Measurements from ENCODE around the gene PIAS1.

The PIAS1 gene

GRCh38 chr15:68034081-68034480, 20.0 kb upstream of the PIAS1 start:
- no peak overlapping the region for H3K4me3 ChIP-seq (ENCODE audit: low read depth, low read length)
- ChIA-PET POLR2A (no interaction called here), CTCF (no interaction called here)
- no peaks in the 10 kb centered on the region for H3K9me3 ChIP-seq (ENCODE audit: control insufficient read depth, insufficient read depth, low read depth, low read length)
- H3K4me1 ChIP-seq (ENCODE audit: control insufficient read depth, insufficient read depth, low read length) = no peaks in the 10 kb centered on the region
- TF ChIP-seq ZNF398 (tag by site-specific recombination; IDR thresholded peaks at IDR 0.05) (no peak), ZNF16 (tag by site-specific recombination; IDR thresholded peaks at IDR 0.05; ENCODE audit: low read depth) (no peak), YY2 (tag by site-specific recombination; IDR thresholded peaks at IDR 0.05) (no peak), ZNF623 (tag by site-specific recombination; IDR thresholded peaks at IDR 0.05) (no peak), ZFP41 (tag by site-specific recombination; IDR thresholded peaks at IDR 0.05; ENCODE audit: borderline replicate concordance) (no peak)
- no peaks in the 10 kb centered on the region for H3K36me3 ChIP-seq (ENCODE audit: control insufficient read depth in 2 of 2, insufficient read depth in 1 of 2, low read length in 2 of 2)
- H3K27ac ChIP-seq (ENCODE audit: extremely low read depth, low read depth, low read length) = no peak overlapping the region

GRCh38 chr15:68034719-68035293, 19.3 kb upstream of the PIAS1 start:
- no peaks in the 10 kb centered on the region for H3K4me1 ChIP-seq (ENCODE audit: control insufficient read depth, insufficient read depth, low read length)
- H3K36me3 ChIP-seq (ENCODE audit: control insufficient read depth in 2 of 2, insufficient read depth in 1 of 2, low read length in 2 of 2) = no peaks in the 10 kb centered on the region
- no peak overlapping the region for H3K4me3 ChIP-seq (ENCODE audit: low read depth, low read length)
- ChIA-PET CTCF (interaction anchor here (0.6 kb wide), 1 partner anchor 42 kb away, joined by 3 read pairs; no protein-coding TSS in a partner anchor), POLR2A (interaction anchor here (0.7 kb wide), 1 partner anchor 11 kb away, joined by 5 read pairs; no protein-coding TSS in a partner anchor)
- H3K9me3 ChIP-seq (ENCODE audit: control insufficient read depth, insufficient read depth, low read depth, low read length) = no peaks in the 10 kb centered on the region
- no peak overlapping the region for H3K27ac ChIP-seq (ENCODE audit: extremely low read depth, low read depth, low read length)
- TF ChIP-seq ZNF596 (tag by site-specific recombination; IDR thresholded peaks at IDR 0.05) (peak; percentile 88), ZNF366 (tag by site-specific recombination; conservative IDR thresholded peaks at IDR 0.05) (peak; percentile 97), ZNF391 (tag by site-specific recombination; IDR thresholded peaks at IDR 0.05; ENCODE audit: borderline replicate concordance, low read depth) (no peak), TCF7L2 (IDR thresholded peaks at IDR 0.05; ENCODE audit: borderline replicate concordance, low read depth, low read length) (no peak), YY2 (tag by site-specific recombination; IDR thresholded peaks at IDR 0.05) (no peak), ZNF600 (tag by site-specific recombination; IDR thresholded peaks at IDR 0.05) (no peak), ZNF777 (tag by site-specific recombination; IDR thresholded peaks at IDR 0.05; ENCODE audit: borderline replicate concordance) (no peak), ZNF19 (tag by site-specific recombination; IDR thresholded peaks at IDR 0.05; ENCODE audit: low read depth) (no peak), ZBTB44 (tag by site-specific recombination; IDR thresholded peaks at IDR 0.05) (no peak), PRDM1 (tag by site-specific recombination; IDR thresholded peaks at IDR 0.05) (peak; percentile 97), SCRT1 (tag by site-specific recombination; IDR thresholded peaks at IDR 0.05; ENCODE audit: borderline replicate concordance) (no peak)

- no peak overlapping the region for H3K4me3 ChIP-seq (ENCODE audit: low read depth, low read length)
- POLR2A ChIA-PET = interaction anchor here (1.3 kb wide), 1 partner anchor 9 kb away, joined by 3 read pairs; no protein-coding TSS in a partner anchor
- no peaks in the 10 kb centered on the region for H3K9me3 ChIP-seq (ENCODE audit: control insufficient read depth, insufficient read depth, low read depth, low read length)
- peaks cover 4% of the 10 kb centered on the region; the same call in 1 of the 2 replicates for H3K4me1 ChIP-seq (ENCODE audit: control insufficient read depth, insufficient read depth, low read length)
- H3K36me3 ChIP-seq (ENCODE audit: control insufficient read depth in 2 of 2, insufficient read depth in 1 of 2, low read length in 2 of 2) = no peaks in the 10 kb centered on the region
- CTCF ChIA-PET = interaction anchor here (0.6 kb wide), 1 partner anchor 157 kb away, joined by 4 read pairs; no protein-coding TSS in a partner anchor
- TF ChIP-seq ZNF274 (IDR thresholded peaks at IDR 0.05; ENCODE audit: low read length) (no peak), ZNF274 (tag by site-specific recombination; IDR thresholded peaks at IDR 0.05; ENCODE audit: borderline replicate concordance) (no peak), ZNF629 (tag by site-specific recombination; IDR thresholded peaks at IDR 0.05) (no peak), SCRT1 (tag by site-specific recombination; IDR thresholded peaks at IDR 0.05; ENCODE audit: borderline replicate concordance) (no peak), IKZF3 (tag by site-specific recombination; IDR thresholded peaks at IDR 0.05) (no peak), PATZ1 (tag by site-specific recombination; IDR thresholded peaks at IDR 0.05) (no peak), ZNF544 (tag by site-specific recombination; IDR thresholded peaks at IDR 0.05) (no peak), ZNF202 (tag by site-specific recombination; IDR thresholded peaks at IDR 0.05; ENCODE audit: borderline replicate concordance) (no peak), GLIS2 (tag by site-specific recombination; IDR thresholded peaks at IDR 0.05) (no peak), ZNF776 (tag by site-specific recombination; IDR thresholded peaks at IDR 0.05; ENCODE audit: borderline replicate concordance) (no peak)
- H3K27ac ChIP-seq (ENCODE audit: extremely low read depth, low read depth, low read length) = no peak overlapping the region
Measured at GRCh38 chr15:68038246-68038645, 15.9 kb upstream of the PIAS1 start.

Measured in HEK293 (cell line).